Measurements from ENCODE around the gene NQO2. TPM values are rescaled to one million over a fixed set of nuclear protein-coding genes. Genes with fewer than 3 reads are reported as not detected.

NQO2 gene
- total and polyA plus RNA-seq, 10 of the 15 experiments (the other 5 are each of a cell fraction or from before 2014, with no cell fraction given): 0.55 to 2.6 (median 0.80) TPM

DNA sequence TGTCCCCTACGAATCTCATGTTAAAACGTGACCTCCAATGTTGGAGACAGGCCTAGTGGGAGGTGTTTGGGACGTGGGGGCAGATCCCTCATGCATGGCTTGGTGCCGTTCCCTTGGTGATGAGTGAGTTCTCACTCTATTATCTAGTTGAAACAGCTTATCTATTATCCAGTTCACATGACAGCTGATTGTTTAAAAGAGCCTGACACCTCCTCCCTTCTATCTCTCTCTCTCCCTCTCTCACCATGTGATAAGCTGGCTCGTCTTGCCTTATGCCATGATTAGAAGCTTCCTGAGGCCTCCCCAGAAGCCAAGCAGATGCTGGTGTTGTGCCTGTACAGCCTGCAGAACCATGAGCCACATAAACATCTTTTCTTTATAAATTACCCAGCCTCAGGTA is 35.7 kb downstream of the NQO2 start:
- Histone ChIP-seq H3K4me1 (ENCODE audit: control insufficient read depth, insufficient read depth, low read length) (no peaks in the 10 kb centered on the region), H3K79me2 (ENCODE audit: control insufficient read depth, insufficient read depth, low read length) (no peaks in the 10 kb centered on the region), H3K4me3 (no peak overlapping the region), H4K20me1 (ENCODE audit: control insufficient read depth, insufficient read depth) (no peaks in the 10 kb centered on the region), H2AFZ (ENCODE audit: control insufficient read depth, low read depth, low read length) (no peak overlapping the region), H3K27me3 (replicated peaks in 1 of 2; ENCODE audit: control insufficient read depth in 2 of 2, insufficient read depth in 2 of 2, low read length in 1 of 2) (peaks cover 3 to 4% of the 10 kb centered on the region in 2 experiments; a peak in 2 of 4 replicates), H3K27ac (ENCODE audit: control insufficient read depth, insufficient read depth) (no peak overlapping the region), H3K4me2 (ENCODE audit: control insufficient read depth, insufficient read depth) (no peak overlapping the region), H3K36me3 (ENCODE audit: control insufficient read depth in 2 of 2, insufficient read depth in 2 of 2, low read length in 1 of 2) (no peaks in the 10 kb centered on the region), H3K9ac (ENCODE audit: control insufficient read depth, insufficient read depth, low read length) (no peak overlapping the region), H3K9me3 (replicated peaks; ENCODE audit: control insufficient read depth, insufficient read depth, low read length) (no peaks in the 10 kb centered on the region)
- no peak for ATAC-seq
- intact Hi-C loops (cut with micrococcal nuclease; ENCODE audit: unreplicated experiment): no loop called here
- ChIA-PET RAD21 (ENCODE audit: unreplicated experiment) (no interaction called here), SMC1A (ENCODE audit: uncharacterized antibody, unreplicated experiment) (interaction anchor here (0.6 kb wide), 1 partner anchor 103 kb away, joined by 3 read pairs; no protein-coding TSS in a partner anchor), POLR2A (no interaction called here), CTCF (interaction anchor here (0.9 to 1.1 kb wide), 2 partner anchors 104 to 189 kb away, joined by 3 read pairs; no protein-coding TSS in a partner anchor)
- in situ Hi-C loops (cut with MboI): no loop called here
- DNase-seq (ENCODE audit: low read depth, low spot score): no peak
- no TSS peak for BruUV-seq (replicated peaks)
- WGBS (ENCODE audit: insufficient coverage, insufficient replicate concordance, low lambda C conversion rate, missing lambda C conversion rate): 41% methylated on average over 5 of the region's 5 CpGs
- FAIRE-seq: no peak
- TF ChIP-seq HDGF (IDR thresholded peaks at IDR 0.05) (no peak), YY1 (IDR thresholded peaks at IDR 0.05; ENCODE audit: low read depth, low read length) (no peak), CHD2 (IDR thresholded peaks at IDR 0.05; ENCODE audit: borderline replicate concordance, low read depth, low read length) (no peak), NFIC (IDR thresholded peaks at IDR 0.05; ENCODE audit: low read depth, low read length) (no peak), RELA (IDR thresholded peaks at IDR 0.05; ENCODE audit: borderline replicate concordance, partially characterized antibody) (no peak), E4F1 (IDR thresholded peaks at IDR 0.05; ENCODE audit: borderline replicate concordance, partially characterized antibody) (no peak), KDM1A (IDR thresholded peaks at IDR 0.05; ENCODE audit: borderline replicate concordance) (no peak), MEF2B (IDR thresholded peaks at IDR 0.05; ENCODE audit: partially characterized antibody, poor library complexity, severe bottlenecking) (no peak)
- TF ChIP-seq, protein P1, sequence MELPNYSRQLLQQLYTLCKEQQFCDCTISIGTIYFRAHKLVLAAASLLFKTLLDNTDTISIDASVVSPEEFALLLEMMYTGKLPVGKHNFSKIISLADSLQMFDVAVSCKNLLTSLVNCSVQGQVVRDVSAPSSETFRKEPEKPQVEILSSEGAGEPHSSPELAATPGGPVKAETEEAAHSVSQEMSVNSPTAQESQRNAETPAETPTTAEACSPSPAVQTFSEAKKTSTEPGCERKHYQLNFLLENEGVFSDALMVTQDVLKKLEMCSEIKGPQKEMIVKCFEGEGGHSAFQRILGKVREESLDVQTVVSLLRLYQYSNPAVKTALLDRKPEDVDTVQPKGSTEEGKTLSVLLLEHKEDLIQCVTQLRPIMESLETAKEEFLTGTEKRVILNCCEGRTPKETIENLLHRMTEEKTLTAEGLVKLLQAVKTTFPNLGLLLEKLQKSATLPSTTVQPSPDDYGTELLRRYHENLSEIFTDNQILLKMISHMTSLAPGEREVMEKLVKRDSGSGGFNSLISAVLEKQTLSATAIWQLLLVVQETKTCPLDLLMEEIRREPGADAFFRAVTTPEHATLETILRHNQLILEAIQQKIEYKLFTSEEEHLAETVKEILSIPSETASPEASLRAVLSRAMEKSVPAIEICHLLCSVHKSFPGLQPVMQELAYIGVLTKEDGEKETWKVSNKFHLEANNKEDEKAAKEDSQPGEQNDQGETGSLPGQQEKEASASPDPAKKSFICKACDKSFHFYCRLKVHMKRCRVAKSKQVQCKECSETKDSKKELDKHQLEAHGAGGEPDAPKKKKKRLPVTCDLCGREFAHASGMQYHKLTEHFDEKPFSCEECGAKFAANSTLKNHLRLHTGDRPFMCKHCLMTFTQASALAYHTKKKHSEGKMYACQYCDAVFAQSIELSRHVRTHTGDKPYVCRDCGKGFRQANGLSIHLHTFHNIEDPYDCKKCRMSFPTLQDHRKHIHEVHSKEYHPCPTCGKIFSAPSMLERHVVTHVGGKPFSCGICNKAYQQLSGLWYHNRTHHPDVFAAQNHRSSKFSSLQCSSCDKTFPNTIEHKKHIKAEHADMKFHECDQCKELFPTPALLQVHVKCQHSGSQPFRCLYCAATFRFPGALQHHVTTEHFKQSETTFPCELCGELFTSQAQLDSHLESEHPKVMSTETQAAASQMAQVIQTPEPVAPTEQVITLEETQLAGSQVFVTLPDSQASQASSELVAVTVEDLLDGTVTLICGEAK (IDR thresholded peaks at IDR 0.05; ENCODE audit: borderline replicate concordance): no peak
- TF ChIP-seq, protein P2, sequence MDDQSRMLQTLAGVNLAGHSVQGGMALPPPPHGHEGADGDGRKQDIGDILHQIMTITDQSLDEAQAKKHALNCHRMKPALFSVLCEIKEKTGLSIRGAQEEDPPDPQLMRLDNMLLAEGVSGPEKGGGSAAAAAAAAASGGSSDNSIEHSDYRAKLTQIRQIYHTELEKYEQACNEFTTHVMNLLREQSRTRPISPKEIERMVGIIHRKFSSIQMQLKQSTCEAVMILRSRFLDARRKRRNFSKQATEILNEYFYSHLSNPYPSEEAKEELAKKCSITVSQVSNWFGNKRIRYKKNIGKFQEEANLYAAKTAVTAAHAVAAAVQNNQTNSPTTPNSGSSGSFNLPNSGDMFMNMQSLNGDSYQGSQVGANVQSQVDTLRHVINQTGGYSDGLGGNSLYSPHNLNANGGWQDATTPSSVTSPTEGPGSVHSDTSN (IDR thresholded peaks at IDR 0.05; ENCODE audit: insufficient replicate concordance, low read depth, low read length): no peak
- TF ChIP-seq, protein P3, sequence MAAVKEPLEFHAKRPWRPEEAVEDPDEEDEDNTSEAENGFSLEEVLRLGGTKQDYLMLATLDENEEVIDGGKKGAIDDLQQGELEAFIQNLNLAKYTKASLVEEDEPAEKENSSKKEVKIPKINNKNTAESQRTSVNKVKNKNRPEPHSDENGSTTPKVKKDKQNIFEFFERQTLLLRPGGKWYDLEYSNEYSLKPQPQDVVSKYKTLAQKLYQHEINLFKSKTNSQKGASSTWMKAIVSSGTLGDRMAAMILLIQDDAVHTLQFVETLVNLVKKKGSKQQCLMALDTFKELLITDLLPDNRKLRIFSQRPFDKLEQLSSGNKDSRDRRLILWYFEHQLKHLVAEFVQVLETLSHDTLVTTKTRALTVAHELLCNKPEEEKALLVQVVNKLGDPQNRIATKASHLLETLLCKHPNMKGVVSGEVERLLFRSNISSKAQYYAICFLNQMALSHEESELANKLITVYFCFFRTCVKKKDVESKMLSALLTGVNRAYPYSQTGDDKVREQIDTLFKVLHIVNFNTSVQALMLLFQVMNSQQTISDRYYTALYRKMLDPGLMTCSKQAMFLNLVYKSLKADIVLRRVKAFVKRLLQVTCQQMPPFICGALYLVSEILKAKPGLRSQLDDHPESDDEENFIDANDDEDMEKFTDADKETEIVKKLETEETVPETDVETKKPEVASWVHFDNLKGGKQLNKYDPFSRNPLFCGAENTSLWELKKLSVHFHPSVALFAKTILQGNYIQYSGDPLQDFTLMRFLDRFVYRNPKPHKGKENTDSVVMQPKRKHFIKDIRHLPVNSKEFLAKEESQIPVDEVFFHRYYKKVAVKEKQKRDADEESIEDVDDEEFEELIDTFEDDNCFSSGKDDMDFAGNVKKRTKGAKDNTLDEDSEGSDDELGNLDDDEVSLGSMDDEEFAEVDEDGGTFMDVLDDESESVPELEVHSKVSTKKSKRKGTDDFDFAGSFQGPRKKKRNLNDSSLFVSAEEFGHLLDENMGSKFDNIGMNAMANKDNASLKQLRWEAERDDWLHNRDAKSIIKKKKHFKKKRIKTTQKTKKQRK (IDR thresholded peaks at IDR 0.05; ENCODE audit: low read depth, low read length): no peak
